Measurements from ENCODE around the gene PHYKPL. TPM values are rescaled to one million over a fixed set of nuclear protein-coding genes. Genes with fewer than 3 reads are reported as not detected.

Gene PHYKPL
- polyA plus RNA-seq, 1 donor (not counting 4 experiments of a cell fraction or from before 2014, with no cell fraction given), result 38.8 TPM

GRCh38 chr5:178196986-178197385, 35.6 kb downstream of the PHYKPL start:
- Histone ChIP-seq H3K27me3 (ENCODE audit: control insufficient read depth, extremely low read depth, insufficient read depth, low read length) (peaks cover 8% of the 10 kb centered on the region), H2AFZ (ENCODE audit: control insufficient read depth, low read length) (no peak overlapping the region), H3K4me2 (ENCODE audit: control insufficient read depth, extremely low read depth, insufficient read depth, low read depth, low read length) (no peak overlapping the region), H3K9ac (ENCODE audit: control insufficient read depth, extremely low read depth, insufficient read depth, low read length) (no peak overlapping the region), H3K9me3 (ENCODE audit: control insufficient read depth, low read depth, low read length) (no peaks in the 10 kb centered on the region), H3K36me3 (ENCODE audit: control insufficient read depth in 2 of 2, extremely low read depth in 1 of 2, insufficient read depth in 2 of 2, low read length in 2 of 2) (no peaks in the 10 kb centered on the region), H3K9me1 (ENCODE audit: control insufficient read depth, extremely low read depth, insufficient read depth, low read length) (no peaks in the 10 kb centered on the region), H3K4me1 (ENCODE audit: control insufficient read depth, extremely low read depth, insufficient read depth, low read length) (peaks cover 14% of the 10 kb centered on the region), H3K4me3 (ENCODE audit: control insufficient read depth in 2 of 3, extremely low read depth in 1 of 3, insufficient read depth in 2 of 3, low read depth in 1 of 3, low read length in 3 of 3) (no peak overlapping the region), H4K20me1 (ENCODE audit: control insufficient read depth, extremely low read depth, insufficient read depth, low read length) (no peaks in the 10 kb centered on the region), H3K27ac (ENCODE audit: control insufficient read depth, insufficient read depth, low read length) (no peak overlapping the region), H3K79me2 (ENCODE audit: control insufficient read depth, insufficient read depth, low read length) (no peaks in the 10 kb centered on the region)
- TF ChIP-seq CTCF (optimal IDR thresholded peaks at IDR 0.05 in 1 of 3, IDR thresholded peaks at IDR 0.05 in 1 of 3, conservative IDR thresholded peaks at IDR 0.05 in 1 of 3; ENCODE audit: extremely low read depth in 1 of 3, insufficient read depth in 2 of 3, low read length in 3 of 3) (peak in 1 of 3 experiments; percentile 50), EZH2 (IDR thresholded peaks at IDR 0.05; ENCODE audit: low read length) (no peak)
- no peak for FAIRE-seq
- DNase-seq (ENCODE audit: low read depth, low spot score), result no peak
- dilution Hi-C loops (cut with MboI; ENCODE audit: extremely low pct_ligation_motif_present, low sequenced_read_pairs), result no loop called here

GRCh38 chr5:178196281-178196812, 36.3 kb downstream of the PHYKPL start:
- H3K27me3 ChIP-seq (ENCODE audit: control insufficient read depth, extremely low read depth, insufficient read depth, low read length), result peaks cover 8% of the 10 kb centered on the region
- no peak overlapping the region for H3K9ac ChIP-seq (ENCODE audit: control insufficient read depth, extremely low read depth, insufficient read depth, low read length)
- no peaks in the 10 kb centered on the region for H3K36me3 ChIP-seq (ENCODE audit: control insufficient read depth in 2 of 2, extremely low read depth in 1 of 2, insufficient read depth in 2 of 2, low read length in 2 of 2)
- no peak overlapping the region for H3K27ac ChIP-seq (ENCODE audit: control insufficient read depth, insufficient read depth, low read length)
- H3K9me1 ChIP-seq (ENCODE audit: control insufficient read depth, extremely low read depth, insufficient read depth, low read length), result no peaks in the 10 kb centered on the region
- H3K4me1 ChIP-seq (ENCODE audit: control insufficient read depth, extremely low read depth, insufficient read depth, low read length), result peaks cover 11% of the 10 kb centered on the region
- dilution Hi-C loops (cut with MboI; ENCODE audit: extremely low pct_ligation_motif_present, low sequenced_read_pairs), result no loop called here
- DNase-seq (ENCODE audit: low read depth, low spot score) (no peak), FAIRE-seq (no peak)
- H3K4me2 ChIP-seq (ENCODE audit: control insufficient read depth, extremely low read depth, insufficient read depth, low read depth, low read length), result no peak overlapping the region
- H3K79me2 ChIP-seq (ENCODE audit: control insufficient read depth, insufficient read depth, low read length), result no peaks in the 10 kb centered on the region
- TF ChIP-seq EZH2 (IDR thresholded peaks at IDR 0.05; ENCODE audit: low read length), result no peak
- TF ChIP-seq CTCF (optimal IDR thresholded peaks at IDR 0.05 in 1 of 3, IDR thresholded peaks at IDR 0.05 in 1 of 3, conservative IDR thresholded peaks at IDR 0.05 in 1 of 3; ENCODE audit: extremely low read depth in 1 of 3, insufficient read depth in 2 of 3, low read length in 3 of 3), result no peak
- H4K20me1 ChIP-seq (ENCODE audit: control insufficient read depth, extremely low read depth, insufficient read depth, low read length), result no peaks in the 10 kb centered on the region
- no peaks in the 10 kb centered on the region for H3K9me3 ChIP-seq (ENCODE audit: control insufficient read depth, low read depth, low read length)
- H3K4me3 ChIP-seq (ENCODE audit: control insufficient read depth in 2 of 3, extremely low read depth in 1 of 3, insufficient read depth in 2 of 3, low read depth in 1 of 3, low read length in 3 of 3), result no peak overlapping the region
- no peak overlapping the region for H2AFZ ChIP-seq (ENCODE audit: control insufficient read depth, low read length)
